A673 (cell line): ENCODE measurements around the gene PACRG. TPM values are rescaled to one million over a fixed set of nuclear protein-coding genes. Genes with fewer than 3 reads are reported as not detected.

Experiments
- BruUV-seq: library from RNA; stranded (reverse); fragments of 400-500 nt; replicated peaks from 2 replicates; lab custom pipeline; 2021; lab: Mats Ljungman, UMichigan
- CTCF ChIA-PET: fragments of 300-600 bp; sonication (Branson Sonifier 250); formaldehyde crosslinking; loops from one replicate; lab custom pipeline; 2022; ENCODE audit warnings: antibody characterized with exemption; lab: Charles Lee
- POLR2A ChIA-PET: fragments of 300-600 bp; sonication (Branson Sonifier 250); formaldehyde crosslinking; loops from one replicate; lab custom pipeline; 2022; ENCODE audit warnings: antibody characterized with exemption; ENCODE audit not compliant: low non-redundant PET; lab: Charles Lee
- DNase-seq: peaks from one replicate; pipeline ENCODE4 v3.0.0-alpha.2; 2015; ENCODE audit warnings: low spot score
- H3K27ac ChIP-seq: fragments of 200-600 bp; sonication (generic); 2 replicates; pipeline ENCODE4 v1.5.1; 2016; ENCODE audit warnings: mixed run types, low read depth, mild to moderate bottlenecking, mixed read lengths, antibody characterized with exemption, low read length; ENCODE audit not compliant: poor library complexity, severe bottlenecking
- H3K27me3 ChIP-seq: fragments of 200-600 bp; sonication (generic); replicated peaks from 2 replicates; pipeline ENCODE4 v1.6.1; 2017; ENCODE audit warnings: mixed run types, low read depth, mild to moderate bottlenecking, mixed read lengths, antibody characterized with exemption, low read length; ENCODE audit not compliant: insufficient read depth, poor library complexity
- H3K36me3 ChIP-seq: fragments of 200-600 bp; sonication (generic); 2 replicates; pipeline ENCODE4 v1.6.1; 2016; ENCODE audit warnings: mixed run types, mild to moderate bottlenecking, mixed read lengths, antibody characterized with exemption, low read length; ENCODE audit not compliant: insufficient read depth, poor library complexity, severe bottlenecking
- H3K4me1 ChIP-seq: fragments of 200-600 bp; sonication (generic); 2 replicates; pipeline ENCODE4 v1.6.1; 2017; ENCODE audit warnings: mixed run types, mild to moderate bottlenecking, mixed read lengths, antibody characterized with exemption, low read length; ENCODE audit not compliant: insufficient read depth, poor library complexity, severe bottlenecking
- H3K4me3 ChIP-seq: fragments of 200-600 bp; sonication (generic); 2 replicates; pipeline ENCODE4 v1.5.1; 2016; ENCODE audit warnings: low read depth, mixed run types, mild to moderate bottlenecking, mixed read lengths, low read length; ENCODE audit not compliant: poor library complexity, severe bottlenecking
- H3K9me3 ChIP-seq: fragments of 200-600 bp; sonication (generic); 2 replicates; pipeline ENCODE4 v1.6.1; 2016; ENCODE audit warnings: mixed run types, low read depth, mild to moderate bottlenecking, mixed read lengths, antibody characterized with exemption, low read length; ENCODE audit not compliant: poor library complexity, severe bottlenecking
- EZH2 ChIP-seq: fragments of 200-600 bp; sonication (generic); IDR thresholded peaks from 2 replicates; pipeline ENCODE4 v1.6.1; 2017; ENCODE audit warnings: borderline replicate concordance, low read depth, mild to moderate bottlenecking, mixed read lengths, antibody characterized with exemption, low read length; ENCODE audit not compliant: poor library complexity, severe bottlenecking
- intact Hi-C: fragments of 100-400 bp; cut with micrococcal nuclease; formaldehyde crosslinking; loops from one replicate; pipeline ENCODE4 v1.10.0; 2022; ENCODE audit not compliant: unreplicated experiment
- total RNA-seq: library from RNA; stranded (reverse); gene quantifications from 2 replicates; pipeline ENCODE4 v1.2.3, GENCODE V29; 2021
- TF ChIP-seq, protein P1 (sequence below): fragments of 300-800, 200-600 bp; sonication (generic); conservative IDR thresholded peaks from 2 replicates; pipeline ENCODE4 v1.5.1; 2017; ENCODE audit warnings: low read depth, mild to moderate bottlenecking, antibody characterized with exemption, low read length, moderate library complexity, mixed read lengths

The PACRG gene
- total RNA-seq, 1 experiment from 2014 or later = not detected

DNA sequence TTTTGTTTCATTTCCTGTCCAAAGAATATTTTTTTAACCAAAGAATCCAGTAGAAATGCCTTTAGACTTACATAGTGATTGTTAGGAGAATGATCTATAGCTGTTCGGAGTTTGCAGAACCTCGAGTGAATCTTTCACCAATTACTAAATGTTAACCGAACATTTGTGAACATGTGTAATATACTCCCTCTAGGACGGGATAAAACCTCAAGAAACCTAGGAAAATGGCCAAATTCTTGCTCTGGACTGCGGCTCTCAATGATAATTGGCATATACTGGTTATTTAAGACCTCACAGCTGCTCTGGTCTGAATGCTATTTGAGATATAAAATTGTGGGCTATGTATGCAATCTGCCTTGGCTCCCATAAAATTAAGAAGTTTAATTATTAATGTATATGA is 137.1 kb downstream of the PACRG start:
- no TSS peak for BruUV-seq
- Histone ChIP-seq H3K4me1 (no peaks in the 10 kb centered on the region), H3K27me3 (no peaks in the 10 kb centered on the region), H3K36me3 (no peaks in the 10 kb centered on the region), H3K4me3 (no peak overlapping the region), H3K27ac (no peak overlapping the region), H3K9me3 (no peaks in the 10 kb centered on the region)
- TF ChIP-seq, protein P1, sequence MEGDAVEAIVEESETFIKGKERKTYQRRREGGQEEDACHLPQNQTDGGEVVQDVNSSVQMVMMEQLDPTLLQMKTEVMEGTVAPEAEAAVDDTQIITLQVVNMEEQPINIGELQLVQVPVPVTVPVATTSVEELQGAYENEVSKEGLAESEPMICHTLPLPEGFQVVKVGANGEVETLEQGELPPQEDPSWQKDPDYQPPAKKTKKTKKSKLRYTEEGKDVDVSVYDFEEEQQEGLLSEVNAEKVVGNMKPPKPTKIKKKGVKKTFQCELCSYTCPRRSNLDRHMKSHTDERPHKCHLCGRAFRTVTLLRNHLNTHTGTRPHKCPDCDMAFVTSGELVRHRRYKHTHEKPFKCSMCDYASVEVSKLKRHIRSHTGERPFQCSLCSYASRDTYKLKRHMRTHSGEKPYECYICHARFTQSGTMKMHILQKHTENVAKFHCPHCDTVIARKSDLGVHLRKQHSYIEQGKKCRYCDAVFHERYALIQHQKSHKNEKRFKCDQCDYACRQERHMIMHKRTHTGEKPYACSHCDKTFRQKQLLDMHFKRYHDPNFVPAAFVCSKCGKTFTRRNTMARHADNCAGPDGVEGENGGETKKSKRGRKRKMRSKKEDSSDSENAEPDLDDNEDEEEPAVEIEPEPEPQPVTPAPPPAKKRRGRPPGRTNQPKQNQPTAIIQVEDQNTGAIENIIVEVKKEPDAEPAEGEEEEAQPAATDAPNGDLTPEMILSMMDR = no peak
- DNase-seq = no peak
- ChIA-PET POLR2A (no interaction called here), CTCF (no interaction called here)
- intact Hi-C loops = no loop called here

DNA sequence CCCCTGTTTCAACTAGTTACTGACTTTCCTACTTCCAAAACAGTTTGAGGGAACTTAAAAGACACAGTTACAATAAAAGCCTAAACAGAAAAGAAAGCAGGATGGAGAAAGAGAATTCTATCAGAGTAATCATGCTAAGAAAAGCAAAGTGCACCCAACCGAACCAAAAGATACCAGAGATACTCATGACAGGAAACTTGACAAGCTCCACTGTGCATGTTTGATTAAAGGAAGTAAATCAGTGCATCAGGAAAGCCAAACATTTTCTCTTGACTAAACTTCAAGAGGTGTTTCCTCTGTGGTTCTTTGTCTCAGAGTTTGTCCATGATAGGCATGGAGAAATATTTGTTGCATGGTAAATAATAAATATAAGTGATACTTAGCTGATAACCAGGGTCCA is 138.9 kb downstream of the PACRG start:
- H3K9me3 ChIP-seq = no peaks in the 10 kb centered on the region
- no peak overlapping the region for H3K4me3 ChIP-seq
- DNase-seq = no peak
- H3K27ac ChIP-seq = no peak overlapping the region
- ChIA-PET CTCF (no interaction called here), POLR2A (no interaction called here)
- BruUV-seq = no TSS peak
- TF ChIP-seq EZH2 = no peak
- TF ChIP-seq, protein P1 = no peak
- intact Hi-C loops = no loop called here
- H3K4me1 ChIP-seq = no peaks in the 10 kb centered on the region
- no peaks in the 10 kb centered on the region for H3K27me3 ChIP-seq
- H3K36me3 ChIP-seq = no peaks in the 10 kb centered on the region

DNA sequence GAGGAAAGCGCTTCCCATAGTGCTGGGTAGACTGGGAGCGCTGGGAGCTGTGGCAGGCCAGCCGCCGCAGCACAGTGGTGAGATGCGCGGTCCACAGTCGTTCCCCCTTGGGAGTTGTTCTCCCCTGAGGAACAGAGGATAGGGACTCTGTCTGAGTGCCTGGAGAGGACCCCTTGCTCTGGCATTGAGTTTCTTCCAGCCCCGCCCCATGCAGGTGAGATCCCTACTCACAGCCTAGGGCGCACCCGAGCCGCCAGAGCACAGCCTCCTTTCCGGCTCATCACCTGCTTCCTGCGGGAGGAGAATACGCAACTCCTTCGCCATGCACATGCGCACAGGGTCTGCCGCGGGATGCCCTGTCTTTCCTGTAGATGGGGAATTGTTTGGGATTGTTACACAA is 140.6 kb downstream of the PACRG start:
- TF ChIP-seq, protein P1 = no peak
- TF ChIP-seq EZH2 = no peak
- no peak for DNase-seq
- Histone ChIP-seq H3K4me3 (no peak overlapping the region), H3K9me3 (no peaks in the 10 kb centered on the region), H3K27ac (no peak overlapping the region), H3K27me3 (no peaks in the 10 kb centered on the region), H3K4me1 (no peaks in the 10 kb centered on the region), H3K36me3 (no peaks in the 10 kb centered on the region)
- intact Hi-C loops = no loop called here
- no TSS peak for BruUV-seq
- ChIA-PET CTCF (no interaction called here), POLR2A (no interaction called here)
